Mesothelial cell of epicardium (in vitro differentiated cells): ENCODE results near the gene DLX1. TPM values are rescaled to one million over a fixed set of nuclear protein-coding genes. Genes with fewer than 3 reads are reported as not detected.

Experiments used
- DNase-seq, 2 experiments: peaks; one replicate each; pipeline ENCODE4 v3.0.0; 2021; ENCODE audit warnings: low spot score in 2 of 2; ENCODE audit not compliant: unreplicated experiment in 2 of 2
- H3K27ac Mint-ChIP-seq: 2 replicates; pipeline ENCODE4 v1.8.0; 2021; ENCODE audit warnings: mixed read lengths
- H3K27me3 Mint-ChIP-seq: 2 replicates; pipeline ENCODE4 v1.8.0; 2021; ENCODE audit warnings: low read depth, mixed read lengths
- H3K36me3 Mint-ChIP-seq: 2 replicates; pipeline ENCODE4 v1.8.0; 2021; ENCODE audit warnings: mixed read lengths
- H3K4me1 Mint-ChIP-seq: 2 replicates; pipeline ENCODE4 v1.8.0; 2021; ENCODE audit warnings: mixed read lengths
- H3K4me3 Mint-ChIP-seq: 2 replicates; pipeline ENCODE4 v1.8.0; 2021; ENCODE audit warnings: mild to moderate bottlenecking, moderate library complexity, mixed read lengths
- H3K9me3 Mint-ChIP-seq: 2 replicates; pipeline ENCODE4 v1.8.0; 2021; ENCODE audit warnings: mixed read lengths
- CTCF ChIP-seq: fragments of 200-600 bp; sonication (generic); IDR thresholded peaks from one replicate; pipeline ENCODE4 v1.5.0; 2021; ENCODE audit warnings: antibody characterized with exemption; ENCODE audit not compliant: unreplicated experiment
- total RNA-seq: library from RNA; stranded (reverse); gene quantifications from 3 replicates; pipeline ENCODE4 v1.2.1, GENCODE V29; 2021

The DLX1 gene
- total RNA-seq, 1 donor from 2014 or later = 5.9 TPM

- H3K36me3 Mint-ChIP-seq = no peaks in the 10 kb centered on the region
- no peak overlapping the region for H3K27ac Mint-ChIP-seq
- no peak for DNase-seq
- no peak for TF ChIP-seq CTCF
- H3K9me3 Mint-ChIP-seq = no peaks in the 10 kb centered on the region
- no peak overlapping the region for H3K4me3 Mint-ChIP-seq
- peaks cover 3% of the 10 kb centered on the region for H3K4me1 Mint-ChIP-seq
- H3K27me3 Mint-ChIP-seq = peaks cover 9% of the 10 kb centered on the region
Measured at GRCh38 chr2:172120118-172120517, 34.8 kb downstream of the DLX1 start.

GRCh38 chr2:172128484-172128883, 43.2 kb downstream of the DLX1 start:
- TF ChIP-seq CTCF = no peak
- Mint-ChIP-seq H3K9me3 (peaks cover 4% of the 10 kb centered on the region), H3K4me3 (no peak overlapping the region), H3K27ac (no peak overlapping the region), H3K4me1 (no peaks in the 10 kb centered on the region), H3K36me3 (peaks cover 3% of the 10 kb centered on the region), H3K27me3 (no peaks in the 10 kb centered on the region)
- no peak for DNase-seq

- Mint-ChIP-seq H3K9me3 (peaks cover 4% of the 10 kb centered on the region), H3K27me3 (no peaks in the 10 kb centered on the region), H3K4me3 (no peak overlapping the region), H3K36me3 (peaks cover 3% of the 10 kb centered on the region), H3K27ac (no peak overlapping the region), H3K4me1 (no peaks in the 10 kb centered on the region)
- TF ChIP-seq CTCF = no peak
- DNase-seq = no peak
Measured at GRCh38 chr2:172129404-172129803, 44.1 kb downstream of the DLX1 start.

GRCh38 chr2:172131713-172132555, 46.6 kb downstream of the DLX1 start:
- no peak for DNase-seq
- no peaks in the 10 kb centered on the region for H3K4me1 Mint-ChIP-seq
- TF ChIP-seq CTCF = no peak
- no peaks in the 10 kb centered on the region for H3K27me3 Mint-ChIP-seq
- peaks cover 4% of the 10 kb centered on the region for H3K9me3 Mint-ChIP-seq
- H3K27ac Mint-ChIP-seq = no peak overlapping the region
- peaks cover 3% of the 10 kb centered on the region for H3K36me3 Mint-ChIP-seq
- no peak overlapping the region for H3K4me3 Mint-ChIP-seq

- no peaks in the 10 kb centered on the region for H3K4me1 Mint-ChIP-seq
- no peak for TF ChIP-seq CTCF
- H3K27me3 Mint-ChIP-seq = no peaks in the 10 kb centered on the region
- peaks cover 13% of the 10 kb centered on the region for H3K9me3 Mint-ChIP-seq
- no peak for DNase-seq
- H3K4me3 Mint-ChIP-seq = no peak overlapping the region
- H3K36me3 Mint-ChIP-seq = peaks cover 3% of the 10 kb centered on the region
- H3K27ac Mint-ChIP-seq = no peak overlapping the region
Measured at GRCh38 chr2:172134270-172134669, 49.0 kb downstream of the DLX1 start.
